ENCODE data around the gene GORAB.

DNA sequence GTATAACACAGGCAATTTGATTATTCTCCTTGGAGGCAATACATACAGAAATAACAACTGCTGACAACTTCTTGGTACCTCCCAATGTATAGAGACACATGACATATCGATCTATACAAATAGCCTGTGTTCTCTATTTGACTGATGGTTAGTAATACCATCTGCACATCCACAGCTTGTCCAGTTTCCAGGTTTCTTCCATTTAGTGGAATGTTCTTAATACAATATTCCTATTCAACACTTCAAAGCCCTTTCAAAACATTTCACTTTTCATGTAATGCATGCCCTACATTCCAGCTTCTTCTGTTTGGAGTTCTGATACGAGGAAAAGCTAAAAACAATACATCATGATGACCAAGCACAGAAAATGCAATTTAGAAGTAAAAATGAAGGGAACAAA lies 37.0 kb upstream of the GORAB start:
- TF ChIP-seq, protein P1, sequence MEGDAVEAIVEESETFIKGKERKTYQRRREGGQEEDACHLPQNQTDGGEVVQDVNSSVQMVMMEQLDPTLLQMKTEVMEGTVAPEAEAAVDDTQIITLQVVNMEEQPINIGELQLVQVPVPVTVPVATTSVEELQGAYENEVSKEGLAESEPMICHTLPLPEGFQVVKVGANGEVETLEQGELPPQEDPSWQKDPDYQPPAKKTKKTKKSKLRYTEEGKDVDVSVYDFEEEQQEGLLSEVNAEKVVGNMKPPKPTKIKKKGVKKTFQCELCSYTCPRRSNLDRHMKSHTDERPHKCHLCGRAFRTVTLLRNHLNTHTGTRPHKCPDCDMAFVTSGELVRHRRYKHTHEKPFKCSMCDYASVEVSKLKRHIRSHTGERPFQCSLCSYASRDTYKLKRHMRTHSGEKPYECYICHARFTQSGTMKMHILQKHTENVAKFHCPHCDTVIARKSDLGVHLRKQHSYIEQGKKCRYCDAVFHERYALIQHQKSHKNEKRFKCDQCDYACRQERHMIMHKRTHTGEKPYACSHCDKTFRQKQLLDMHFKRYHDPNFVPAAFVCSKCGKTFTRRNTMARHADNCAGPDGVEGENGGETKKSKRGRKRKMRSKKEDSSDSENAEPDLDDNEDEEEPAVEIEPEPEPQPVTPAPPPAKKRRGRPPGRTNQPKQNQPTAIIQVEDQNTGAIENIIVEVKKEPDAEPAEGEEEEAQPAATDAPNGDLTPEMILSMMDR (IDR thresholded peaks at IDR 0.05), result no peak
- TF ChIP-seq POLR2A (IDR thresholded peaks at IDR 0.05), result no peak
